HEK293T (cell line): ENCODE measurements around the gene OOSP3.

Experiments used
- FOXA1 ChIP-seq: fragments of 450-650 bp; IDR thresholded peaks from 2 replicates; pipeline ENCODE4 v1.6.1; 2016; ENCODE audit warnings: mild to moderate bottlenecking
- FOXM1 ChIP-seq: fragments of 450-650 bp; IDR thresholded peaks from 2 replicates; pipeline ENCODE4 v1.6.1; 2017; ENCODE audit warnings: mild to moderate bottlenecking, borderline replicate concordance
- NFRKB ChIP-seq: fragments of 450-650 bp; IDR thresholded peaks from 2 replicates; pipeline ENCODE4 v1.6.1; 2016; ENCODE audit warnings: mild to moderate bottlenecking, moderate library complexity
- PKNOX1 ChIP-seq: fragments of 450-650 bp; IDR thresholded peaks from 2 replicates; pipeline ENCODE4 v1.6.1; 2016
- SUZ12 ChIP-seq: fragments of 450-650 bp; IDR thresholded peaks from 2 replicates; pipeline ENCODE4 v1.6.1; 2016; ENCODE audit warnings: mild to moderate bottlenecking
- ZNF384 ChIP-seq: fragments of 450-650 bp; IDR thresholded peaks from 2 replicates; pipeline ENCODE4 v1.6.1; 2016

DNA sequence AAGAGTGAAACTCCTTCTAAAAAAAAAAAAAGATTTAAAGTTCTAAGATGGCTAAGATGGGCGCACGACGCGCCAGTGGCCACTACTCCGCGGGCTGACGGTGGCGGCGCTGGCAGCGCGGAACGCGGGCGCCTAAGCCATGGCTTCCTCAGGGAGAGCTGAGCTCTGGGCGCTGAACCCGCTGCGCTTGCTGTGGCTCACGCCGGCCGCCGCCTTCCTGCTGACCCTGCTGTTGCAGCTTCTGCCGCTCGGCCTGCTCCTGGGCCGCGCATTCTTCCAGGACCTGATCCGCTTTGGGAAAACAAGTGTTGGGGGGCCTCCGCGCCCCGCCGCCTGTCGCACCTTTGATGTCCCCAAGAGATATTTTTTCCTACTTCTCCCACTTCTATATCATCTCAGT, 19.5 kb downstream of the OOSP3 start:
- TF ChIP-seq FOXM1 (no peak), PKNOX1 (no peak), NFRKB (no peak), SUZ12 (no peak), FOXA1 (no peak), ZNF384 (no peak)
